Colon (tissue), 2 donors: ENCODE measurements around the gene SCNN1B.

Experiments
- FAIRE-seq: peaks from 2 replicates; lab custom pipeline; 2012; peaks lifted over from hg19 to GRCh38; lab: Jason Lieb, UNC
- donor health status: control.
- donor health status: control.

The SCNN1B gene

GRCh38 chr16:23407436-23408127 lies 105.5 kb downstream of the SCNN1B start:
- FAIRE-seq = no peak

DNA sequence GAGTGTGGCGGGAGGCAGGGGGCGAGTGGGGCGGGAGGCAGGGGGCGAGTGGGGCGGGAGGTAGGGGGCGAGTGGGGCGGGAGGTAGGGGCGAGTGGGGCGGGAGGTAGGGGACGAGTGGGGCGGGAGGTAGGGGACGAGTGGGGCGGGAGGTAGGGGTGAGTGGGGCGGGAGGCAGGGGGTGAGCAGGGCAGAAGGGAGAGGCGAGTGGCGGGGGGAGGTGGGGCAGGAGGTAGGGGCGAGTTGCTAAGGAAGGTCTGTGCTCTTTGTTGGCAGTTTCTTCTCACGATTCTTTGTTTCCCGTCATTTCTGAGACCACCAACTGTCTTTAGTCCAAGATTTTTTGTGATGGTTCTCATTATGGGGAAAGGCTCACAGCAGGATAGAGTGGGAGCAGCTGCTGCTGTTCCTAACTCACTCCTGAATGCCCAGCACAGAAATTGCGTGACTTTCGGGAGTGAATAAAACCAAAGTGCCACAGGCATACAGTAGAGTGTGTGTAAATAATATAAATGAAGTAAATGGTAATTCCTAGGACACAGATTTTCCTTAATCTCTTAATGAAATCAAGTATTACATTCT lies 106.2 kb downstream of the SCNN1B start:
- FAIRE-seq = no peak

DNA sequence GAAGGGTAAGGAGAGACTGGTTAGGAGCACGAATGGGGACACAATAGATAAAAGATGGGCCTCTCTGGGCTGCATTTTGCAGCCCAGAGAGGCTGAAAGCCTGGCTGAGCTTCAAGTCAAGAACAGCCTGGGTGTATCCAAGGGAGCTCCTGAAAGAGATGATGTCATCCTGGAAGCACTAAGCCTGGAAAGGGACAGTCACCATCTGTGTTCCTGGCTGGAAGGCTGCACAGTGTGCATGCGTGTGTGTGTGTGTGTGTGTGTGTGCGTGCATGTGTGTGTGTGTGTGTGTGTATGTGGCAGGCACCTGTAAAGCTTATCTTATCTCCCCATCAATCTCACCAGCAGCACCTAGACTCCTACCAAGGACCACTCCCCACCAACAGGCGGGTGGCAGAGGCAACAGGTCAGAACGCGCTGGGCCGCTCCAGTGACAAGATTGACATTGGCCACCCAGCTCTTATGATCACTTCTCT lies 106.8 kb downstream of the SCNN1B start:
- FAIRE-seq = no peak

GRCh38 chr16:23409522-23409921 lies 107.4 kb downstream of the SCNN1B start:
- FAIRE-seq = no peak

- FAIRE-seq = no peak
These were observed 108.1 kb downstream of the SCNN1B start for GRCh38 chr16:23410176-23410575.

DNA sequence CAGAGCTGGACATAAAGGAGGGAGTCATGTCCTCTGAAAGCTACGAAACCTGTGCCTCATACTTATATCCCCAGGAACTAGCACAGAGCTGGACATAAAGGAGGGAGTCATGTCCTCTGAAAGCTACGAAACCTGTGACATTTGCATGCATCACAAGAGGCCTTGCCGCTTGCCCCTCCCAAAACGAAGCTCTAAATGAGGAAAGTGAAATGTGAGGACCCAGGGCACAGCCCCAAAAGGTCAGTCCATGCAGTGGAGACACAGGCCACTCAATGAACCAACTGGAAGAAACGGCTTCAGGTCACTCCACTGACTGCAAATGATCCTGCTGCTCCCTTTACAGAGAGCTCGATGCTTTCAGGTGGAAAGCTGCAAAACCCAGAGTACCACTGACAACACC lies 112.6 kb downstream of the SCNN1B start:
- FAIRE-seq = no peak

DNA sequence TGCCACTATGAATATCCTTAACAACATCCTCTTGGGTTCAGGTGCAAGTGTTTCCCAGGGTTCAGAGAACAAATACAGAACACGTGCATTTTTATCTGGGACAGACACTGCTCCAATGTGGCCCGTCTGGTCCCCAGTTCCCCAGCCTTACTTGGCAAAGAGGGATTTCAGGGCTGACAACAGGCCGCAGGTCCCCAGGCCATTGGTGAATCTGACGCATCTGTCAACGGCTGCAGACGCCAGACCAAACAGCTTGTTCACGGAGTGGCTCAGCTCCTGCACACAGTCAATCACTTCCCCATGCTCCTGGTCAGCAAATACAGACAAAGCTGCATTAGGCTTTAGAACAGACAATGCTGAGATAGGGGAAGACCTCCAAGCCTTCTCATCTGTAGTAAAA lies 114.7 kb downstream of the SCNN1B start:
- no peak for FAIRE-seq

DNA sequence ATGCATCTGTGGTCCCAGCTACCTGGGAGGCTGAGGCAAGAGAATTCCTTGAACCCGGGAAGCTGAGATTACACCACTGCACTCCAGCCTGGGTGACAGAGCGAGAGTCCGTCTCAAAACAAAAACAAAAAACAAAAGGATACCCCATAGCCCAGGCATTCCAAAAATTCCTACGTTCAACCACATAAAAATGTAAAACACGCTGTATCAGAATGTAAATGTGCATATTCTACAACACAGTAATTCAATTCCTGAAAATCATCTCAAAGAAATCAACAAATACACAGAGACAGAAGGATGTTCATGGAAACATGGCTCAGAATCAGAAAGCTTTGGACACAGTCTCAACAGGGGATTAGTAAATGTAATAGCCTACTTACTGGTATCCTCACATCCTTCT lies 117.9 kb downstream of the SCNN1B start:
- FAIRE-seq = no peak

DNA sequence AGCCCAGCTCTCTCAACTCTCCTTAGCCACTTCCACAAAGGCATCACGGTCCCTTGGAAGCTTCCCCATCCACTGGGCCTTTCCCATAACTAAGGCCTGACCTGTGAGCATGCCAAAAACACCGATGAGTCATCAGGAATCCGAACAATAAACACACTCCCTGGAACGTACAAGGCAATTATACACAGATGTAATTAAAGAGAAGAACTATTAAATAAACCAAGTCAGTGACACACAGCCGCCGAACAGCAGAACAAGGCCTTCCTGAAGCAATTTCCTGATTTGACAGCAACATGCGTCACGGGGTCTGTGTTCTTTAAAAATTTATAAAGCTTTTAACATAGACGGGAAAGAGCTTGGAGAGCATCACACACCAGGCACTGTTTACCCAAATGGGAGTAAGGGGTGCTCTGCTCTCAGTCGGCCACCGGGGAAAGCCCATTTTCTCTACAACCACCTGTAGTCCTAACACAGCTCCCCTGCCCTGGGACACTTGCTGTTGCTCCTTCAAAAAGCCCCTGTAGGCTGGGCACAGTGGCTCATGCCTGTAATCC lies 121.5 kb downstream of the SCNN1B start:
- no peak for FAIRE-seq

- no peak for FAIRE-seq
These were observed 122.3 kb downstream of the SCNN1B start for GRCh38 chr16:23424292-23424958.

GRCh38 chr16:23428351-23428750 lies 126.2 kb downstream of the SCNN1B start:
- FAIRE-seq = no peak
